Measurements from ENCODE around the gene PLCH1.

PLCH1 gene

DNA sequence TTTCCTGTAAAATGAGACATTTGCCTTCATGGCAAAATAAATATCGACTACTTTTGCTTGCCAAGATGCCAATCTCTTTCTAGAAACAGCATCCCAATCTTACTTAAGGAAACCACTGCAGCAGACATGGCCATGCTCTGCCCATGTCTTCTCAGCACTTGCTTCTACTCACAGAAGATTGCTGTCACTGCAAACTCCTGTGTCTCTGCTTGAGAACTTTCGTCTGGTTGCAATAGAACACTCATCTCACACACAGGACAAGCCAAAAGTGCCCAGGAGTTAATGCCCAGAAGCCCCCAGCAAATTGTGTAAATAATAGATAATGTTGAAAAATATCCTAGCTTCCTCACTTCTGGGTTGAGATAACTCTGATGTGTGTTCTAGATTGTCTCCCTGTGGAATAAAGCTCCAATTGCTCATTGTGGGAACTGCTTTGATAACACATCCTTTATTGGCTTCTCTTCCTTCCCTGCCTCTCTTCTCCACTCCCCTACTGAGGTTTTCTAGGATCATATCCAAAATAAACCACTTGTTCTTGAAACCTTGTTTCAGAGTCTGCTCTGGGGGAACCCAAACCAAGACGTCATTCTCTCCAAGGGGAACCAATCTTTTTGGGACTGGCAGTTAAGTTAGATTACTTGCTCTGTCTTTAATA, 295.1 kb downstream of the PLCH1 start:
- DNase-seq, result no peak

DNA sequence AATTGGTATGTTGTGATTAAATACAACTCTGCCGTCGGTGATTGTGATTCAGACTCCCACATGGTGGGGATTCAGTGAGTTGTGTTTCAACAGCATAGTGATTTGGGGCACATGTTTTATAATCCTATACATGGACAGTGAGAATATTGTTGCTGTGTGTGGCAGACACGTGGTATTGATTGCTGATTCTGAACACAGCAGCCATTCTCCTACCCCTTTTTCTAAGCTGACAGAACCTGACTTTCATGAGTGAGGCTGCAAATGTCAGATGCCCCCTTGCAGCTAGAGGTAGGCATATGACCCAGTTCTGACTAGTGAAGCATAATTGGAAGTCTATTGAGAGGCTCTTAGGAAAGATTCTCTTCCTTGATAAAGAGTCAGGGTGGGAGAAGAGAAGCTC, 296.3 kb downstream of the PLCH1 start:
- no peak for DNase-seq

DNA sequence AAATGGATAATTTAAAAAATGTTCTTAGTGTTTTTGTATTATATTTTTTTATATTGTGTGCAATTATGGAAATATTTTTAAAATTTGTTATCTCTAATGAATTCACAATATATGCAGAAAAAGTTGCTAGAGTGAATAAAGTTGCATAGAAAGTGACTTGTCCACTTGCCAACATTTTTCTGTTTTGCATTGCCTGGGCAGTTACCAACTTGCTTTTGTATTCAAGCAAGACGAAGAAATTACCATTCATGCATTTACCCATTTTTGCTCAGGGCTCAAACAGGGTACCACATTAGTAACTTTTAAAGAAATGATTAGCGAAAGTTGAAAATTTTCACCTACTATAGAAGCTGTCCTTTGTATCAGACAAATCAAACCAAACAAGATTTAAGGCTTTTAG, 298.5 kb downstream of the PLCH1 start:
- no peak for DNase-seq

DNA sequence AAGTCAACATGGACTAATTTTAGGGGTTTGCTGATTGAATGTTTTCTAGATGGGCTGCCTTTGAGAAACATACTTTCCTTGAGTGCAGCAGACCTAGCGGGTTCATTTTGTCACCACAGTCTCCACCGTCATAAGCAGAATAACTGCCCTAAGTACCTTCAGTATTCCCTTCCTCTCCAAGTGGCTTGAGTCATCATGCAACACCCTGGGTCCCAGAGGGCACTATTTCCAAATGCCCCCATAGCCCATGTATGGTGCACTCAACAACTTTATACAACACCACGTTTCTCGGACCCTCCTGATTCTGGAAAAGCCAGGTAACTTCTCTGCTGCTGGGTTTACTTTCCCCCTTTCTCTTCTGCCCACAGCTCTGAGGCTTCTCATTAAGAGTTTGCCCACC, 300.1 kb downstream of the PLCH1 start:
- no peak for DNase-seq

- no peak for DNase-seq
These were observed 301.1 kb downstream of the PLCH1 start for GRCh38 chr3:155443815-155444214.

- DNase-seq, result no peak
These were observed 302.8 kb downstream of the PLCH1 start for GRCh38 chr3:155442072-155442471.

DNA sequence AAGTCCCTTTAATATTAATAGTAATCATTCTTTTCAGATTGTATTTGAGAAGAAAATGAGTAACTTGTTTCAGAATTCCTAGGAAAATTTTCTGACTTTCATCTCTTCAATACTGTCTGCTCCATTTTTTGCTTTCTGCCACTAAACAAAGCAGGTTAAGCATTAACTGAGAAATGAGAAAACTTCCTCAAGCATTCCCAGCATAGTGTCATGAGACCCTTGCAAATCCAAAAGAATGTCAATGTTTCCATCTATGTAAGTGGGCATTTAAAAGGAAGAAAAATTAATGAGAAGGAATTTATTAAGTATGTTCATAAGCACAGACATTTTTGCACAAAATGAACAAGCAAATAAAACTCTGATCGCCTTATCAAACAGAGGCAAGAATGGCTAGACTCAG, 303.4 kb downstream of the PLCH1 start:
- DNase-seq, result no peak

GRCh38 chr3:155441026-155441425, 303.8 kb downstream of the PLCH1 start:
- DNase-seq, result no peak

DNA sequence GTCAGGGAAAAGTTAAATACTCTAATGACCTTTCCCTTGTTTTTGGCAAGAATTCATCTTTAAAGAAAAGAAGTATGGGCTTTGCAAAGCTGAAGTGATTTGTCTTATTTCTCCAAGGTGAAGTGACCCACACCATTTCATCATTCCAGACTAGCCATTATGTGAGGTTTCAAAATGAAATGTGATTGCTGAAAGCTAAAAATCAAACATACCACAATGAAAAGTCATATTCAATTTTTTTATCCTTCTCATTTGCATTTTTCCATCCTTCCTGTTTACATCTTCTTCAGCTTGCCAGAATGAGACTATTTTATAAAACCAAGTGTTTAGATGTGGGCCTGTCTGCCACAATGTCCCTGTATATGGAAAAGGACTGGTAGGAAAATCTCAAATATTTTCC, 309.1 kb downstream of the PLCH1 start:
- DNase-seq, result no peak

GRCh38 chr3:155431856-155432570, 312.9 kb downstream of the PLCH1 start:
- no peak for DNase-seq

GRCh38 chr3:155428563-155428962, 316.3 kb downstream of the PLCH1 start:
- no peak for DNase-seq

- no peak for DNase-seq
These were observed 318.2 kb downstream of the PLCH1 start for GRCh38 chr3:155426524-155427230.

DNA sequence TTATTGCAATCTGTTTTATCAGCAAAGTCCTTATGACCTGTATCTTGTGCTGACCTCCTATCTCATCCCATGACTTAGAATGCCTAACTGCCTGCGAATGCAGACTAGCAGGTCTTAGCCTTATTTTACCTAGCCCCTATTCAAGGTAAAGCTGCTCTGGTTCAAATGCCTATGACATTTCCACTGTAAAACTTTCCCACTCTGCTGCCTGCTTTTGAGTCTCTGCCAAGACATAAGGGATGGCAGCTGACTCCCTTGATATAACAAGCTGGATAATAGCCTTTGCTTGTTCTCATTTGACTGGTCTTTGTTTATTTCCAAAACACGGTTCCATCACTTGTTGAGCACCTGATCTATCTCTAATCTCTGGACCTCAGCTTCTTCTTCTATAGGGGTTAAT, 319.5 kb downstream of the PLCH1 start:
- no peak for DNase-seq

DNA sequence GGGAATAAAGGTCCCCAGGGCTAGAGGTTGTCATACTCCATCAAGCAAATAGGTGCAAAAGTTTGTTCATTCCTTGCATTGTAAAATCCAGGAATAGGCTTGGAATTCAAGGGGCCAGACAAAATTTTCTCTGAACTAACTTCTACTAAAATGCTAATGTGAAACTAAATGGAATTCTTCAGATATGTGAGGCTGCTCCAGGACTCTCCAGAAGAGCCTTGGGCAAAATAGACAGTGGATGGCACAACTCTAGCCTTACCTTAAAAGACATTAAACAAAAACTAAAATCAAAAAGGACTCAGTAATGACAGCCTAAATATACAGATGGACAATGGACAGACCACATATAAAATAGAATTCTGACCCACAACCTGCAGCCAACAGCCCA, 320.6 kb downstream of the PLCH1 start:
- DNase-seq, result no peak

DNA sequence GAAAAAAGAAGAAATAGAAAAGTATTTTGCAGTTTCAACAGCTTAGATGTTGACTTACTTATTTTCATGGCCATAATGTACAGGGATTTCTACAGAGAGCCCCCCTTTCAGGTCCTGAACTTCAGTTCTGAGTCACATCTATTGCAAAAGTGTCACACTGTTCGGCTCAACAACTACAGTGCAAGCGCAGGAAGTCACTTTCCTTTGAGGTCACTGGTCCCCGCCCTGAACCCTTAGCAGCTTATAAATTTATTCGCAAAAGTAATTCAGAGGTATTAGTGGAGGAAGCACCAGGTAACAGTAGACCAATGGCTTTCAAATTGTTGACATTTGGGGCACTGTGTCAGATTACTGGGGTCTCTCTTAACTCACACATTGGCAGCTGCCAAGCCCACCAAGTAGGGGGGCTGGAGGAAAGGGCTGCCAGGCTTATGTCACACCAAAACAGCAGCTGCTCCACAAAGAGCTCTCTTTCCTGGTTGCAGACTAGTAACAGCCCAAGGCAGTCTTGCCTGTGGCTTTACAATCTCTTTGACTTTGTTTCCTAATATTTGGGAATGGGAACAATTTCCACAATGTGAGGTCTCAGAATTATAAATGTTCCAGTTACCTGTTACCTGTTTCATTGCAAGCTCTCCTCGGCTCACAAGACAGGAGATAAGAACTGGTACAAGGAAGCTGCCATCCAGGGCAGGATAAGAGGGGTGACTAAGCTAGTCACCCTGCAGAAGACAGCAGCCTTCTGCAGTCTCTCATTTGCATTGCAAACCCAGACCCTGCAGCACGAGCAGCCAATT, 321.1 kb downstream of the PLCH1 start:
- DNase-seq, result no peak

DNA sequence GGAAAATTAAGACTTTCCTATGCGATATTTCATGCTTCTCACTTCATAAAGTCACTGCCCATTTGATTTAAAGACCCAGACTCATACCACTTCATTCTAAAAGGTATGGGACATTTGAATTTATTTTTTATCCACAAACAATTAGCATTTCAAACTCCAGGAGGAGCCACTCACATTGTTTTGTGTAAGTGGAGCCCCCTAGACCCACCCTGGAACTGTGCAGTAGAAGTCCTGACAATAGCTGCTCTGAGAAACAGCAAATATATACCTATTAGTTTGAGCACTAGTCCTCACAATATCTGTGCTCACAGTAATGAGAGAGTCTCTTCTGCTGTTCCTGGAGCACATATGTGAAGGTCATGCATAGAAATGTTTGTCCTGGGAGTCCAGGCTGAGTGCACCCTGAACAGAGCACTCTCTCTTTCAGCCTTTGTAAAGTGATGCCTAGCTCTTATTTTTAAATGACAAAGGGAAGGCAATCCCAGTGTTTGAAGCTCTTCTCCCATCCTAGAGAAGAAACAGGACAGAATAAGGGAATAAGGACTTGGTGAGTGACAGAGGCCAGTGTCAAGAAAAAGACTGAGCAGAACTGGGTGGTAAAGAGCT, 323.9 kb downstream of the PLCH1 start:
- no peak for DNase-seq

DNA sequence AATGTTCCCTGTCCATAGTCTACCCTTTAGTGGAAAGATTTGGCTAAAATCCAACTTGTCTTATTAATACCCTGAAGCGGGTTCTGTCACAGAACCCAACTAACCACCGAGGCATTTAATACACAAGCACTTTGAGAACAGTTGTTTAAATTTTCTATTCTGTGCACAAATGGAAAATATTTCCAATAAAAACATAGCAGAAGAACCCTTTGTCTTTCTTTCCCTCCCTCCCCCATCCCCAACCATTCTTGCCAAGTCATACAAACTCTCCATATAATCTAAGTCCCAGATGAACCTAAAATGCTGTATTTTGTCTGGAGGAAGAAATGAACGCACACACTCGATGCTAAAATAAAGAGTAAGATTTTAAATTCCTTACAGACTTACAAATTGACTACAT, 324.5 kb downstream of the PLCH1 start:
- DNase-seq, result no peak

DNA sequence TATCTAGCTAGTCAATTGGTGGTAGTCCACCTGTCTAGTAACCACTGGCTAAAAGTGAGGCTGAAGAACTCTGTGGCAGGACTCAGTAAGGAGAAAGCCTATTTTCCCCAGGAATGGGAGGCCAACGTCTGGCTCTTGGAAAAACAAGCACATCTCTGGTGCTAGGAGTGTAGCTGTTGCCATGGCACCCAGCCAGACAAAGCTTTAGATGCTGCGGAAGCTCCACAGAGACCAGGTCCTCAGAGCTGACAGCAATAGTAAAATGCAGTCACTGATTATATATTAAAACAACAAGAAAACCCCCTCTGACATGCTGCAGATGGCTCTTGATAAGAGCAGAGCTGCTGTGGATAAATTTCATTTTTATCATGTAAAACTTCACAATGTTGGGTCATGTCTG, 326.5 kb downstream of the PLCH1 start:
- DNase-seq, result no peak

- no peak for DNase-seq
These were observed 327.8 kb downstream of the PLCH1 start for GRCh38 chr3:155417119-155417517.

- DNase-seq, result no peak
These were observed 328.3 kb downstream of the PLCH1 start for GRCh38 chr3:155416500-155417118.

DNA sequence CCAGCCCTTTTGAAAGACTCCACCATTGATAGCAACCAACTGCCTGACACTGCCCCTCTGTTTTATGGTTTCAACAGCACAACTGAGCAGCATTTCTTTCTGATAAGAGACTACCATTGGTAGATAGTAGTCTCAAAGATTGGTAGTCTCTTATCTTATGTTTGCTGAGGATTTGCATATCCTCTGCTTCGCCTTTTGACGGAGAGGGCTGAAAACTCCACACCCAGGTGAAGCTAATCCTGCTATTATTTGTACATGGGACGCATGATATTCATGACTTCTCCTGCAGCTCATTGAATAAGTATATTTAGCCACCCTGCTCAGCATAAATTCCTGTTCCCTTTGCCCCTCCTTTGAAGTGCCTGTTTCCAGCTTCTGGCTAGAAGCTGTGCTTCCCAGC, 332.0 kb downstream of the PLCH1 start:
- DNase-seq, result no peak

GRCh38 chr3:155411500-155412223, 333.2 kb downstream of the PLCH1 start:
- no peak for DNase-seq

All from NCI-H146 (cell line).